Cardiac fibroblast (primary cell): ENCODE results near the gene KRTAP10-1.

ENCODE experiments used
- DNase-seq, 2 donors: peaks; one replicate each; pipeline versions ENCODE4 v3.0.0 to v3.0.0-alpha.2; 2010; ENCODE audit warnings: low read depth in 2 of 2
- H3K4me3 ChIP-seq, 2 donors: replicated peaks in 1 of 2; 1 replicate in 1 of 2; 2 replicates in 1 of 2; pipeline ENCODE4 v1.5.1; 2011; ENCODE audit warnings: low read depth in 2 of 2, low read length in 2 of 2, mild to moderate bottlenecking in 2 of 2, moderate library complexity in 1 of 2
- CTCF ChIP-seq: IDR thresholded peaks from one replicate; pipeline ENCODE4 v1.5.1; 2011; ENCODE audit warnings: low read depth, mild to moderate bottlenecking, low read length, inconsistent platforms

Gene KRTAP10-1

DNA sequence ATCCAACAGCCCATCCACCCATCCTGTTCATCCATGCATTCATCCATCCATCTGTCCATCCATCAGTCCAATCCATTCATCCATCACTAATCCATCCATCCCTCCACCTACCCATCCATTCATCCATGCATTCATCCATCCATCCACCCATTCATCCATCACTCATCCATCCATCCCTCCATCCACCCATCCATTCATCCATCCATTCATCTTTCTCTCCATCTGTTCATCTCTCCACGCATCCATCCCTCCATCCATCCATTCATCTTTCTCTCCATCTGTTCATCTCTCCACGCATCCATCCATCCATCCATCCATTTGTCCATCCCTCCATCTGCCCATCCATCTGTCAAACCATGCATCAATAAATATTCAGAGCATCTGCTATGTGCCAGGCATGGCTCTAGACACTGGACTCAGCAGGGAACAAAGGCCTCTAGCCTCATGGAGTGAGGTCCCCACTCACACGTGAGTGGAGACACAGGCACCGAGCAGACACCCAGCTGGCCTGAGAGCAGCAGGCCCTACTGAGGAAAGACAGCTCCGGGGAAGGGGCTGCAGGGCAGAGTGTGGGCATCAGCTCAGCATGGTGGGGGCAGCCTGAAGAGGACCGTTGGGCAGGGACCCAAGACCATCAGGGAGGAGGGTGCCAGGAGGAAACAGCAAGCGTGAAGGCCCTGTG, 9.6 kb downstream of the KRTAP10-1 start:
- no peak for TF ChIP-seq CTCF
- DNase-seq = no peak
- H3K4me3 ChIP-seq = no peak overlapping the region

DNA sequence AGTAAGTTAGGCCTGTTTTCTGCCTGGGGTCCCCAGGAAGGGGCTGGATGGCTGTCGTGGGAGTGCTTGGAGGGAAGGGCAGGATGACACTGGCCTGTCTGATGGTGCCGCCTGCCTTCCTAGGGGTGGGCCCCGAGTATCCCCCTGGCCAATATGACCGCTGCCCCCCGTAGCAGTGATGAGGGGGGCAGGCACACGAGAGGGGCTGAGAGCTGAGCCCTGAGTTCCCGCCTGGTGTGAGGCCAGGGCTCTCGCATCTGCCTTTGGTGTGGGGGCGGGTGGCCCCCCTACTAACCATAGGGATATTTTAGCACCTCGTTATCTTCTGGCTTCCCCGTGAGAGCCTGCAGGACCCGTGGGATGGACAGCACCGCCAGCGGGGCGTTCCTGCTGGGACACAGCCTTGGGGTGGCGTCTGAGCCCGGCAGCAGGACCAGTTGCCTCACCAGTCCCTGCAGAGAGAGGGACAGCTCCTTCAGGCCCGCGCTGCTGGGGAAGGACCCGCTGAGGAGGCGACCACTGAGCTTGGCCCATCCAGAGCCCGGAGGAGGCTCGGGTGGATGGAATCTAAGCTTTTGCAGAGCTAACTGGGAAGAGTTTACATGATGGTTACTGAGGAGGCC, 10.4 kb downstream of the KRTAP10-1 start:
- DNase-seq = no peak
- H3K4me3 ChIP-seq = no peak overlapping the region
- no peak for TF ChIP-seq CTCF

DNA sequence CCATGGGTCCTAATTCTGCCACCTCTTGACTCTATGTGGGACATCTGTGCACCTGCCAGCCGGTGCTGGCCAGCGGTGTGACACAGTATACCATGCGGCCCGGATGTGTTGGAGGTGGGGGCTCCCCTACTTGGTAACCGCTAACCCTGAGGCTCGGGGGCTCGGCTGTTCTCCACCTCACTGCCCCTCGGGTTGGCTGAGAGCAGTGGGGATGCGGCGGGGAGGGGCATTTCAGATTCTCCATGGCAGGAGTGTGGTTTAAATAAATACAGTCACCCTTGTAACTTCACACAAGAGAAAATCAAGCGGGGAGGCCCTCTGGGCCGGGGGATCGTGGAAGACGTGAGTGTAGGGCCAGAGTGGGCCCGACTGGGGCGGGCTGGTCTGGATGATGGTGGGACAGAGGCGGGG, 11.0 kb downstream of the KRTAP10-1 start:
- no peak for TF ChIP-seq CTCF
- DNase-seq = no peak

GRCh38 chr21:44528634-44528995, 11.4 kb downstream of the KRTAP10-1 start:
- TF ChIP-seq CTCF = no peak
- DNase-seq = no peak
- no peak overlapping the region for H3K4me3 ChIP-seq

More for the DNA sequence above, 11.0 kb downstream of the KRTAP10-1 start:
- H3K4me3 ChIP-seq = no peak overlapping the region

DNA sequence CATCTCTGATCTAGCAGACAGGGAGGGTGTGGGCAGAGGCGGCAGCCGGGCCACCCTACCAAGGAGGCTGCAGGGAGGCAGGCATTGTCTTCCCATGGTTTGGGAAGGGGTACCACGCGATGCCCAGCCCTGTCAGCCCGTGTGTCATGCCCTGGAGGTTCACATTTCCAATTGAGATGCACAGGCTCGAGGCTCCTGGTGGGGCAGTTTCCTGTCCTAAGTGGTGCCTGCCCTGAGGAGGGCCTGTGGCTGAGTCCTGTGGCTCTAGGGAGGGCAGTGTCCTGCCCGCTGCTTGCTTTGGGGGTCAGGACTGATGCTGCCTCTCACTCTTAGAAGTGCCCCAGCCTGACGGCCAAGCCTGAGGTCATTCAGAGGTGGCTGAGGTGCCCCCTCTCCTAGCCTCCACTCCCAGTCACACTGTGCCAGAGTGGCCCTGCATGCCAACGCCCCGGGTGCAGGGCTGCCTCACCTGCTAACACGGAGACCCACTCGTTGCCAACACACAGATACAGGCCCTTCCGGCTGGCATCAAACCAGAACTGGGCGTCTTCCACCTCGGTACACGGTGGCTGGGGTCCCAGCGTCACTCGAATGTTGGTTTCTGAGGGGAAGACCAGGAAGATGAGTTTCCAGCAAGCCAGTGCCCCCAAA, 11.9 kb downstream of the KRTAP10-1 start:
- DNase-seq = no peak
- no peak for TF ChIP-seq CTCF
- no peak overlapping the region for H3K4me3 ChIP-seq

- H3K4me3 ChIP-seq = no peak overlapping the region
- no peak for DNase-seq
- no peak for TF ChIP-seq CTCF
These were observed 12.6 kb downstream of the KRTAP10-1 start for GRCh38 chr21:44527156-44527982.
